A549 (cell line): Measurements from ENCODE around the gene ELAC2. TPM values are rescaled to one million over a fixed set of nuclear protein-coding genes. Genes with fewer than 3 reads are reported as not detected.

Experiments
- ATAC-seq, 2 experiments: fragments of 200-7000 bp in 1 of 2; fragments of >200 bp in 1 of 2; cut with Nextera tagmentation in 1 of 2; cut with Tn5 transposase in 1 of 2; 3 replicates each; pipeline versions ENCODE4 v1.8.0 to v1.9.1; 2018 to 2020; ENCODE audit warnings: mild to moderate bottlenecking in 1 of 2, moderate library complexity in 1 of 2
- CTCF ChIA-PET: fragments of 300-600 bp; sonication (Branson Sonifier 250); formaldehyde crosslinking; extraction: SDS; loops from one replicate; lab custom pipeline; 2021; ENCODE audit warnings: antibody characterized with exemption, inconsistent platforms; lab: Yijun Ruan, JAX
- POLR2A ChIA-PET: fragments of 350-600 bp; formaldehyde crosslinking; extraction: SDS; loops from one replicate; lab custom pipeline; 2021; ENCODE audit warnings: antibody characterized with exemption, inconsistent platforms; lab: Yijun Ruan, JAX
- DNase-seq, 2 experiments: peaks; one replicate each; pipeline versions ENCODE4 v3.0.0 to v3.0.0-alpha.2; 2011 to 2016; ENCODE audit warnings: low read depth in 1 of 2, low spot score in 1 of 2
- FAIRE-seq: peaks from 2 replicates; lab custom pipeline; 2011; peaks lifted over from hg19 to GRCh38; lab: Jason Lieb, UNC
- H3K27ac ChIP-seq, 2 experiments: fragments of >200 bp; sonication (Bioruptor Twin); formaldehyde crosslinking; 3 replicates each; pipeline ENCODE4 v1.5.1; 2016 to 2017
- H3K4me1 ChIP-seq: fragments of >200 bp; sonication (Bioruptor Twin); formaldehyde crosslinking; 3 replicates; pipeline ENCODE4 v1.6.1; 2016
- H3K4me2 ChIP-seq: fragments of >200 bp; sonication (Bioruptor Twin); formaldehyde crosslinking; 3 replicates; pipeline ENCODE4 v1.6.1; 2016
- H3K4me3 ChIP-seq: fragments of >200 bp; sonication (Bioruptor Twin); formaldehyde crosslinking; 3 replicates; pipeline ENCODE4 v1.5.1; 2016
- H3K9me3 ChIP-seq: fragments of >200 bp; sonication (Bioruptor Twin); formaldehyde crosslinking; 3 replicates; pipeline ENCODE4 v1.6.1; 2016
- CBX8 ChIP-seq: fragments of 200-600 bp; sonication (generic); IDR thresholded peaks from 2 replicates; pipeline ENCODE4 v1.6.1; 2016
- CEBPB ChIP-seq, 2 experiments: fragments of >200 bp in 1 of 2; sonication (Bioruptor Twin) in 1 of 2; formaldehyde crosslinking in 1 of 2; IDR thresholded peaks; 2 replicates each; pipeline ENCODE4 v1.6.1; 2012 to 2016
- FOXS1 ChIP-seq: fragments of 250-450 bp; sonication (Bioruptor Pico); IDR thresholded peaks from 2 replicates; pipeline ENCODE4 v1.5.0; 2020; ENCODE audit warnings: mild to moderate bottlenecking, moderate library complexity
- GATA3 ChIP-seq: IDR thresholded peaks from 2 replicates; pipeline ENCODE4 v1.6.1; 2012; ENCODE audit warnings: borderline replicate concordance
- HDAC2 ChIP-seq: fragments of 200-600 bp; sonication (generic); IDR thresholded peaks from 2 replicates; pipeline ENCODE4 v1.6.1; 2016
- HOXA7 ChIP-seq: fragments of 250-450 bp; sonication (Bioruptor Pico); IDR thresholded peaks from 2 replicates; pipeline ENCODE4 v1.5.0; 2020; ENCODE audit warnings: mild to moderate bottlenecking, moderate library complexity
- HOXB5 ChIP-seq: fragments of 250-450 bp; sonication (Bioruptor Pico); IDR thresholded peaks from 2 replicates; pipeline ENCODE4 v1.5.0; 2020; ENCODE audit warnings: mild to moderate bottlenecking, moderate library complexity
- JUN ChIP-seq, 2 experiments: fragments of >200 bp; sonication (Bioruptor Twin); formaldehyde crosslinking; IDR thresholded peaks; 2 replicates in 1 of 2; 3 replicates in 1 of 2; pipeline ENCODE4 v1.6.1; 2016 to 2017
- KDM1A ChIP-seq: fragments of 200-600 bp; sonication (generic); IDR thresholded peaks from 2 replicates; pipeline ENCODE4 v1.6.1; 2016; ENCODE audit warnings: low read depth, mild to moderate bottlenecking
- KDM5A ChIP-seq: fragments of 200-600 bp; sonication (generic); IDR thresholded peaks from 2 replicates; pipeline ENCODE4 v1.6.1; 2016; ENCODE audit warnings: antibody characterized with exemption, mild to moderate bottlenecking
- MAFK ChIP-seq: fragments of 450-650 bp; IDR thresholded peaks from 2 replicates; pipeline ENCODE4 v1.6.1; 2014; ENCODE audit not compliant: partially characterized antibody
- MAX ChIP-seq: IDR thresholded peaks from 2 replicates; pipeline ENCODE4 v1.6.1; 2012
- MYC ChIP-seq: IDR thresholded peaks from 2 replicates; pipeline ENCODE4 v1.6.1; 2012; ENCODE audit warnings: mild to moderate bottlenecking, inconsistent platforms, low read length, improper control_type of control experiment, borderline replicate concordance
- NR3C1 ChIP-seq: fragments of >200 bp; sonication (Bioruptor Twin); formaldehyde crosslinking; IDR thresholded peaks from 3 replicates; pipeline ENCODE4 v1.6.1; 2017
- PHF8 ChIP-seq: fragments of 200-600 bp; sonication (generic); IDR thresholded peaks from 2 replicates; pipeline ENCODE4 v1.6.1; 2016; ENCODE audit warnings: low read depth, mild to moderate bottlenecking, antibody characterized with exemption, moderate library complexity, borderline replicate concordance
- RAD21 ChIP-seq, 2 experiments: fragments of >200 bp in 1 of 2; sonication (Bioruptor Twin) in 1 of 2; formaldehyde crosslinking in 1 of 2; IDR thresholded peaks in 1 of 2; conservative IDR thresholded peaks in 1 of 2; 2 replicates in 1 of 2; 3 replicates in 1 of 2; pipeline ENCODE4 v1.6.1; 2012 to 2018; ENCODE audit warnings: inconsistent platforms in 1 of 2
- REST ChIP-seq: fragments of 200-600 bp; sonication (generic); IDR thresholded peaks from 2 replicates; pipeline ENCODE4 v1.6.1; 2016; ENCODE audit warnings: antibody characterized with exemption, mild to moderate bottlenecking, moderate library complexity
- RNF2 ChIP-seq: fragments of 200-600 bp; sonication (generic); IDR thresholded peaks from 2 replicates; pipeline ENCODE4 v1.6.1; 2016; ENCODE audit warnings: low read depth, mild to moderate bottlenecking, antibody characterized with exemption, moderate library complexity, borderline replicate concordance
- SMC3 ChIP-seq: fragments of >200 bp; sonication (Bioruptor Twin); formaldehyde crosslinking; IDR thresholded peaks from 3 replicates; pipeline ENCODE4 v1.6.1; 2018; ENCODE audit warnings: inconsistent platforms
- TFCP2L1 ChIP-seq: fragments of 250-450 bp; sonication (Bioruptor Pico); IDR thresholded peaks from 2 replicates; pipeline ENCODE4 v1.5.0; 2021; ENCODE audit warnings: mild to moderate bottlenecking
- ZFP36 ChIP-seq: fragments of 450-650 bp; IDR thresholded peaks from 2 replicates; pipeline ENCODE4 v1.6.1; 2014; ENCODE audit warnings: borderline replicate concordance; ENCODE audit not compliant: partially characterized antibody
- WGBS: methylation state at CpG from one replicate; pipeline ENCODE4 v1.1.6; 2017; ENCODE audit errors: missing lambda C conversion rate; 5-methylcytosine and 5-hydroxymethylcytosine counted together
- polyA plus RNA-seq, 4 experiments: library from polyadenylated mRNA; depleted of rRNA in 3 of 4; stranded (reverse); fragments of >200 nt; fragmentation: RNase III in 1 of 4; extraction: RNeasy Plus Mini Kit Qiagen cat#74134 plus additional on column Dnase treatment in 1 of 4; gene quantifications; 2 replicates in 3 of 4; 3 replicates in 1 of 4; pipeline ENCODE4 v1.2.3, GENCODE V29; 2011 to 2017

The ELAC2 gene
- polyA plus RNA-seq, 2 of the 4 experiments (the other 2 are of a cell fraction), result 97.9 to 106 TPM

- FAIRE-seq (no peak), DNase-seq (no peak), ATAC-seq (no peak)
- H3K4me1 ChIP-seq, result no peaks in the 10 kb centered on the region
- CTCF ChIA-PET, result interaction anchor here (1.3 to 10.0 kb wide), 4 partner anchors 10 to 828 kb away, joined by 4 to 58 read pairs (median 8); partner anchors contain the start of gene ELAC2
- POLR2A ChIA-PET, result interaction anchor here (1.2 kb wide), 1 partner anchor 10 kb away, joined by 4 read pairs; the partner anchor contains the start of gene ELAC2
- H3K9me3 ChIP-seq, result no peaks in the 10 kb centered on the region
- TF ChIP-seq SMC3, result no peak
- TF ChIP-seq, all 56 proteins: peak for 0
- no peak overlapping the region for H3K27ac ChIP-seq
- no peak overlapping the region for H3K4me3 ChIP-seq
- no peak overlapping the region for H3K4me2 ChIP-seq
- WGBS, result 93% methylated on average over 8 of the region's 8 CpGs
Observed at GRCh38 chr17:13008461-13008860, 9.4 kb downstream of the ELAC2 start.

- CTCF ChIA-PET, result interaction anchor here (1.2 to 6.9 kb wide), 4 partner anchors 8 to 825 kb away, joined by 5 to 58 read pairs (median 26); partner anchors contain the start of gene ELAC2
Observed at GRCh38 chr17:13005530-13005929, 12.3 kb downstream of the ELAC2 start.

GRCh38 chr17:13004336-13004735, 13.5 kb downstream of the ELAC2 start:
- DNase-seq (no peak), ATAC-seq (no peak), FAIRE-seq (no peak)
- Histone ChIP-seq H3K4me2 (no peak overlapping the region), H3K4me1 (no peaks in the 10 kb centered on the region), H3K4me3 (no peak overlapping the region), H3K27ac (no peak overlapping the region), H3K9me3 (no peaks in the 10 kb centered on the region)
- ChIA-PET CTCF (interaction anchor here (0.7 to 6.9 kb wide), 17 partner anchors 8 to 864 kb away, joined by 3 to 79 read pairs (median 4); partner anchors contain the start of genes ELAC2 and MYOCD), POLR2A (interaction anchor here (3.3 kb wide), 1 partner anchor 13 kb away, joined by 11 read pairs; the partner anchor contains the start of gene ELAC2)
- TF ChIP-seq GATA3, result no peak
- TF ChIP-seq HDAC2, result no peak
- TF ChIP-seq CBX8, result no peak
- no peak for TF ChIP-seq HOXB5 (CRISPR knock-in tag)
- no peak for TF ChIP-seq REST
- TF ChIP-seq JUN (IDR thresholded peaks at IDR 0.05), result no peak
- no peak for TF ChIP-seq TFCP2L1 (CRISPR knock-in tag)
- no peak for TF ChIP-seq PHF8
- no peak for TF ChIP-seq CEBPB (IDR thresholded peaks at IDR 0.05)
- TF ChIP-seq FOXS1, result no peak
- TF ChIP-seq RAD21 (conservative IDR thresholded peaks at IDR 0.05 in 1 of 2, IDR thresholded peaks at IDR 0.05 in 1 of 2), result no peak
- TF ChIP-seq HOXA7 (CRISPR knock-in tag), result no peak
- no peak for TF ChIP-seq MAX
- TF ChIP-seq KDM1A, result no peak
- TF ChIP-seq MYC, result no peak
- no peak for TF ChIP-seq KDM5A
- TF ChIP-seq RNF2, result no peak
- no peak for TF ChIP-seq ZFP36
- 70% methylated on average over 4 of the region's 4 CpGs for WGBS

More at GRCh38 chr17:13005530-13005929, 12.3 kb downstream of the ELAC2 start:
- Histone ChIP-seq H3K4me2 (no peak overlapping the region), H3K4me1 (no peaks in the 10 kb centered on the region)
- no peak for DNase-seq
- 95% methylated on average over 6 of the region's 6 CpGs for WGBS
- POLR2A ChIA-PET, result interaction anchor here (1.2 to 3.3 kb wide), 2 partner anchors 12 to 1008 kb away, joined by 3 to 11 read pairs; partner anchors contain the start of genes ELAC2 and ZNF18
- TF ChIP-seq MAX (no peak), MAFK (peak; percentile 85), NR3C1 (no peak)
- TF ChIP-seq, all 56 proteins: peak for 1
- Histone ChIP-seq H3K4me3 (no peak overlapping the region), H3K9me3 (no peaks in the 10 kb centered on the region), H3K27ac (no peak overlapping the region)
- FAIRE-seq, result no peak
- no peak for ATAC-seq
